ENCODE data around the gene SGMS2.

The SGMS2 gene

DNA sequence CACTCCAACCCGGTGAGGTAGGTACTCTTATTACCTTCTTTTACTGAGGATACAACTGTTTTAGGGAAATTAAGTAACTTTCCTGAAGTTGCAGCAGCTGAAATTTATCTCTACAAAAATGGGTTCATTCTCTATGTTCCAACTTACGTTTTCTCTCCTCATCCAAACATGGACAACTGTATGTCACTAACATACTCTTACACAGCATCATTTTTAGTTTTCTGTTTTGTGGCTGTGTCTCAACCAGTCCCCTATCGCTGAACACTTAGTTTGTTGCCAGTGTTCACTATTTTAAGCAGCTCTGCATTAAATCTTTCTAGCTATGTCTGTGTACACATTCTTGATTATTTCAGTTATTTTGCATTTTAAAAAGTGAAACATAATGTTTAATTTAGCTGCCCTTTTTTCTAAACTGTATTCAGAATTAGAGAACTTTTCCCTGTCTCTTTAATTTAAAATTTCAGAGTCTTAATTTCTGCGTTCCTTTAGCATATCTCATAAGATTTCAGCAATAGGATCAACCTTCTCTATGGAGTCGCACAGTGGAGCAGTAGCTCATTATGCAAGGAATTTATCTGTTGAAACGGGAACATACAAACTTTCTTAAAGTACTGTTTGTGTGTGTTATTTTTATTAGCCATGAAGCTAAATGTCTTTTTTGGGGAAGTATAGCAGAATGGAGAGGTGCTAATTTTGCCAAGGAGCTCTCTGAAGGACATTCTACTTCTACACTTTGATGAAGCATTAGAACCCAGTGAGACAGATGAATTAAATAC lies 3.8 kb downstream of the SGMS2 start:
- Histone ChIP-seq H3K36me3 (ENCODE audit: control insufficient read depth, insufficient read depth, low read length) (no peaks in the 10 kb centered on the region), H3K27ac (ENCODE audit: low read depth, low read length, severe bottlenecking) (no peak overlapping the region), H3K9me3 (ENCODE audit: control insufficient read depth, low read length) (no peaks in the 10 kb centered on the region), H3K4me1 (ENCODE audit: control insufficient read depth, insufficient read depth, low read length, poor library complexity, severe bottlenecking) (peaks cover 9% of the 10 kb centered on the region), H3K4me3 (ENCODE audit: extremely low read depth, insufficient read depth, low read length, poor library complexity, severe bottlenecking) (no peak overlapping the region)
- WGBS, 2 experiments (ENCODE audit: insufficient coverage in 2 of 2), result 89 to 94% methylated on average over 1 to 5 of the region's 6 CpGs

- Histone ChIP-seq H3K4me1 (ENCODE audit: control insufficient read depth, insufficient read depth, low read length, poor library complexity, severe bottlenecking) (peaks cover 9% of the 10 kb centered on the region), H3K27ac (ENCODE audit: low read depth, low read length, severe bottlenecking) (no peak overlapping the region), H3K36me3 (ENCODE audit: control insufficient read depth, insufficient read depth, low read length) (no peaks in the 10 kb centered on the region), H3K9me3 (ENCODE audit: control insufficient read depth, low read length) (peaks cover 3% of the 10 kb centered on the region), H3K4me3 (ENCODE audit: extremely low read depth, insufficient read depth, low read length, poor library complexity, severe bottlenecking) (no peak overlapping the region)
- WGBS, 2 experiments (ENCODE audit: insufficient coverage in 2 of 2), result 80% methylated on average over 1 of the region's 4 CpGs
Observed at GRCh38 chr4:107831140-107831539, 6.4 kb downstream of the SGMS2 start.

- H3K4me1 ChIP-seq (ENCODE audit: control insufficient read depth, insufficient read depth, low read length, poor library complexity, severe bottlenecking), result peaks cover 9% of the 10 kb centered on the region
- peaks cover 3% of the 10 kb centered on the region for H3K9me3 ChIP-seq (ENCODE audit: control insufficient read depth, low read length)
- 29% methylated on average over 1 of the region's 2 CpGs; no CpG with 5 or more reads in 1 of the 2 experiments for WGBS, 2 experiments (ENCODE audit: insufficient coverage in 2 of 2)
- H3K27ac ChIP-seq (ENCODE audit: low read depth, low read length, severe bottlenecking), result no peak overlapping the region
- H3K36me3 ChIP-seq (ENCODE audit: control insufficient read depth, insufficient read depth, low read length), result no peaks in the 10 kb centered on the region
- no peak overlapping the region for H3K4me3 ChIP-seq (ENCODE audit: extremely low read depth, insufficient read depth, low read length, poor library complexity, severe bottlenecking)
Observed at GRCh38 chr4:107832275-107832807, 7.6 kb downstream of the SGMS2 start.

GRCh38 chr4:107834241-107834794 lies 9.6 kb downstream of the SGMS2 start:
- Histone ChIP-seq H3K4me3 (ENCODE audit: extremely low read depth, insufficient read depth, low read length, poor library complexity, severe bottlenecking) (no peak overlapping the region), H3K36me3 (ENCODE audit: control insufficient read depth, insufficient read depth, low read length) (no peaks in the 10 kb centered on the region), H3K9me3 (ENCODE audit: control insufficient read depth, low read length) (peaks cover 3% of the 10 kb centered on the region), H3K4me1 (ENCODE audit: control insufficient read depth, insufficient read depth, low read length, poor library complexity, severe bottlenecking) (peaks cover 9% of the 10 kb centered on the region), H3K27ac (ENCODE audit: low read depth, low read length, severe bottlenecking) (no peak overlapping the region)
- no CpG with 5 or more reads among the region's 1 CpG for WGBS, 2 experiments (ENCODE audit: insufficient coverage in 2 of 2)

GRCh38 chr4:107835406-107835805 lies 10.7 kb downstream of the SGMS2 start:
- H3K4me1 ChIP-seq (ENCODE audit: control insufficient read depth, insufficient read depth, low read length, poor library complexity, severe bottlenecking), result peaks cover 9% of the 10 kb centered on the region
- H3K36me3 ChIP-seq (ENCODE audit: control insufficient read depth, insufficient read depth, low read length), result no peaks in the 10 kb centered on the region
- H3K4me3 ChIP-seq (ENCODE audit: extremely low read depth, insufficient read depth, low read length, poor library complexity, severe bottlenecking), result no peak overlapping the region
- no peak overlapping the region for H3K27ac ChIP-seq (ENCODE audit: low read depth, low read length, severe bottlenecking)
- H3K9me3 ChIP-seq (ENCODE audit: control insufficient read depth, low read length), result peaks cover 3% of the 10 kb centered on the region
- 94% methylated on average over 3 of the region's 5 CpGs; no CpG with 5 or more reads in 1 of the 2 experiments for WGBS, 2 experiments (ENCODE audit: insufficient coverage in 2 of 2)

- WGBS, 2 experiments (ENCODE audit: insufficient coverage in 2 of 2), result 81 to 84% methylated on average over 4 of the region's 4 CpGs
- no peaks in the 10 kb centered on the region for H3K36me3 ChIP-seq (ENCODE audit: control insufficient read depth, insufficient read depth, low read length)
- H3K9me3 ChIP-seq (ENCODE audit: control insufficient read depth, low read length), result peaks cover 3% of the 10 kb centered on the region
- H3K27ac ChIP-seq (ENCODE audit: low read depth, low read length, severe bottlenecking), result no peak overlapping the region
- H3K4me3 ChIP-seq (ENCODE audit: extremely low read depth, insufficient read depth, low read length, poor library complexity, severe bottlenecking), result no peak overlapping the region
- H3K4me1 ChIP-seq (ENCODE audit: control insufficient read depth, insufficient read depth, low read length, poor library complexity, severe bottlenecking), result peaks cover 9% of the 10 kb centered on the region
Observed at GRCh38 chr4:107837317-107837716, 12.6 kb downstream of the SGMS2 start.

DNA sequence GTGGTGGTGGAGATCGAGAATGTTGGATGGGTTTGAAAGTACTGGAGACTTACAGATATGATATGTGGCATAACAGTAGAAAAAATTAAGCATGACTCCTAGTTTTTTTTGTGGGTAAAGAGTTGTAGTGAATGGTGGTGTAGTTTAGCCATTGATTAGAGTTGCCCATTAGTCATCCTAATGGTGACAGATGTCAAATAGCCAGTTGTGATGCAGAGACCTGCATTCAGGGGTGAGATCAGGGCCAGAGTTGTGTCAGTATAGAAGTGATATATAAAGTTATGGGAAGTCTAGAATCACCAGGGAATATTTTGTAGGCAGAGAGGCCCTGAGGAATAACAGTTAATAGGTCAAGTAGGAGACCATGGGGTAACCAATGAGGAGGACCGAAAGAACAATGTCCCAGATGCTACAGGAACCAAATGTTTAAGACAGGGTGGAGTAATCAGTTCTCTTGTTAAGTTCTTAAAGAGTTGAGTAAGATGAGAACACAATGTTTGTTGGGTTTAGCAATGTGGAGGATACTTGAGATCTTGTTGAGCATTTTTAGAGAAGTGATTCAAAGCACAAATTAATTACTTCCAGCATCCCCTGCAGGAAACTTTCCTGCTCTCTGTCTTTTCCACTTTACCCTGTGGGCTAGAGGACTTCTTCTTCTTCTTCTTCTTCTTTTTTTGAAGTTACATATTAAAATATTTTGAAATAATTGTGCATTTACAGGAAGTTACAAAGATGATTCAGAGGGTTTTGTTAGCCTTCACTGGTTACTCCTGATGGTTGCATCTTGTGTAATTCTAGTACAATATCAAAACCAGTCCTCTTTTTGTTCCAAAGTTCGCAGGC lies 13.3 kb downstream of the SGMS2 start:
- Histone ChIP-seq H3K27ac (ENCODE audit: low read depth, low read length, severe bottlenecking) (no peak overlapping the region), H3K4me3 (ENCODE audit: extremely low read depth, insufficient read depth, low read length, poor library complexity, severe bottlenecking) (no peak overlapping the region), H3K4me1 (ENCODE audit: control insufficient read depth, insufficient read depth, low read length, poor library complexity, severe bottlenecking) (peaks cover 4% of the 10 kb centered on the region), H3K36me3 (ENCODE audit: control insufficient read depth, insufficient read depth, low read length) (no peaks in the 10 kb centered on the region), H3K9me3 (ENCODE audit: control insufficient read depth, low read length) (peaks cover 3% of the 10 kb centered on the region)
- WGBS, 2 experiments (ENCODE audit: insufficient coverage in 2 of 2), result 74 to 94% methylated on average over 2 of the region's 3 CpGs

DNA sequence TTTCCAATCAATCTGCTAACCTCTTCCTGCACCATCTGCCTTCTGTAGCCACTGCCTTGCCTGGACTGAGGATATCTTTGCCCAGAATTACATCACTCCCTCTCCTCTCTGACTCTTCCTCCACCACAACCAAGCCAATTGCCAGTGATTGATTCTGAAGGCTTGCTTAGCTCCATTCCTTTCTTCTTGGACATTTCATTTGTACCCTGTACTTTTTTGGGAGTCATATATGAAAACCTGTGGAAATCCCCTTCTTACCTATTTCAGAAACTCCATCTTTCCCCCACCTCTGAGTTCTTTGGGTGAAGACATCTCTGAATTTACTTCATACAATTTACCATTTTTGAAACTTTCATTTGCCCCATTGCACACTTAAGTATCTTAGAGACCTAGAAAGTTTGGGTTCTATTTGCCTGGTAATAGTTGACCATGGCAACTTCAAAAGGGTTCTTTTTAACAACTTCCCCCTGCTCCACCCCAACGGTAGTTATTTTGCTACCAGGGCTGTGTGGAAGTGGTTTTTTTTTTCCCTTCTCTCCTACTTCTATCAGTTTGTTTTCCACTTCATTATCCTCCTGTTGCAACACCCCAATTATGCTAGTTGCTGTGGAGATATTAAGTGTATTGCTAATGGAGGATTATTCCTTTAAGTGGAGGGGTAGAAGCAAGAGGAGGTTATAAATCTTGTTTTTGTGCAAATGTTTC lies 14.3 kb downstream of the SGMS2 start:
- no peak overlapping the region for H3K4me3 ChIP-seq (ENCODE audit: extremely low read depth, insufficient read depth, low read length, poor library complexity, severe bottlenecking)
- WGBS, 2 experiments (ENCODE audit: insufficient coverage in 2 of 2), result no CpG with 5 or more reads among the region's 1 CpG

DNA sequence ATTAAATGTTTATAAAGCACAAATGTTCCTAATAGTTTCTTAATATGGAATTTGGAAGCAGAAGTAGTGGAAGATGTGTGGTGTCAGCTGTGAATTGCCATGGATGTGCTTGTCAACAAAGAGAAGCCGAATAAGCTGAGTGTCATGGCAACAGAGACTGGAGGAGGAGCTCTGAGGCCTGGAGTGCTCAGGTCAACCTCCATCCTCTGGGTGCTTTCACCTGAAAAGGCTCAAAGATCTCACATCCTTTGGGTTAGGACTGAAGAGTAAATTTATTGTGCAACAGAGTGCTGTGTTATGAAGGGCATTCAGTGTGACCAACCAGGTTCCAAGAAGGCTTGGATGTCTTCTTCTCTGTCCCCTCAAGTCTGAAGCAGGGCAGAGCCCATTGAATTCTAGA lies 18.7 kb downstream of the SGMS2 start:
- Histone ChIP-seq H3K36me3 (ENCODE audit: control insufficient read depth, insufficient read depth, low read length) (no peaks in the 10 kb centered on the region), H3K4me1 (ENCODE audit: control insufficient read depth, insufficient read depth, low read length, poor library complexity, severe bottlenecking) (no peaks in the 10 kb centered on the region), H3K4me3 (ENCODE audit: extremely low read depth, insufficient read depth, low read length, poor library complexity, severe bottlenecking) (no peak overlapping the region), H3K9me3 (ENCODE audit: control insufficient read depth, low read length) (no peaks in the 10 kb centered on the region), H3K27ac (ENCODE audit: low read depth, low read length, severe bottlenecking) (no peak overlapping the region)
- WGBS, 2 experiments (ENCODE audit: insufficient coverage in 2 of 2), result 80 to 100% methylated on average over 1 of the region's 1 CpG

More for the DNA sequence above, 14.3 kb downstream of the SGMS2 start:
- no peaks in the 10 kb centered on the region for H3K9me3 ChIP-seq (ENCODE audit: control insufficient read depth, low read length)
- H3K4me1 ChIP-seq (ENCODE audit: control insufficient read depth, insufficient read depth, low read length, poor library complexity, severe bottlenecking), result no peaks in the 10 kb centered on the region
- H3K36me3 ChIP-seq (ENCODE audit: control insufficient read depth, insufficient read depth, low read length), result no peaks in the 10 kb centered on the region
- H3K27ac ChIP-seq (ENCODE audit: low read depth, low read length, severe bottlenecking), result no peak overlapping the region

- WGBS, 2 experiments (ENCODE audit: insufficient coverage in 2 of 2), result 100% methylated on average over 1 to 2 of the region's 3 CpGs
Observed at GRCh38 chr4:107845681-107846080, 20.9 kb downstream of the SGMS2 start.

More at GRCh38 chr4:107845681-107846080, 20.9 kb downstream of the SGMS2 start:
- Histone ChIP-seq H3K27ac (ENCODE audit: low read depth, low read length, severe bottlenecking) (no peak overlapping the region), H3K4me3 (ENCODE audit: extremely low read depth, insufficient read depth, low read length, poor library complexity, severe bottlenecking) (no peak overlapping the region), H3K4me1 (ENCODE audit: control insufficient read depth, insufficient read depth, low read length, poor library complexity, severe bottlenecking) (no peaks in the 10 kb centered on the region), H3K36me3 (ENCODE audit: control insufficient read depth, insufficient read depth, low read length) (no peaks in the 10 kb centered on the region), H3K9me3 (ENCODE audit: control insufficient read depth, low read length) (no peaks in the 10 kb centered on the region)
